HG03439 (cell line): ENCODE measurements around the gene PAXX.

ENCODE experiments used
- ATAC-seq: cut with Tn5 transposase; IDR thresholded peaks from one replicate; pipeline ENCODE4 v1.9.1; 2021; ENCODE audit warnings: mild to moderate bottlenecking, moderate library complexity; ENCODE audit not compliant: unreplicated experiment

Gene PAXX

DNA sequence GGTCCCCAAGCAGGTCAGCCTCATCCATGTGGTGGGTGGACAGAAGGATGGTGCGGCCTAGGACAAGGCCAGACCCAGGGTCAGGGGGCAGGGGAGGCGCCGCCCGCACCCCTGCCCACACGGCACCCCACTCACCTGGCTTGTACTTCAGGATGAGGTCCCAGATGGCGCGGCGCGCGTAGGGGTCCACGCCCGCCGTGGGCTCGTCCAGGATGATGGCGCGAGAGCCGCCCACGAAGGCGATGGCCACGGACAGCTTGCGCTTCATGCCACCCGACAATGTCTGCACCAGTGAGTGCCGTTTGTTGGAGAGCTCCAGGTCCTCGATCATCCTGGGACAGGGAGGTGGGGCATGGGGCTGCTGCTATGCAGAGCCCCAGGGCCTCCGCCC is 23.3 kb downstream of the PAXX start:
- no peak for ATAC-seq

DNA sequence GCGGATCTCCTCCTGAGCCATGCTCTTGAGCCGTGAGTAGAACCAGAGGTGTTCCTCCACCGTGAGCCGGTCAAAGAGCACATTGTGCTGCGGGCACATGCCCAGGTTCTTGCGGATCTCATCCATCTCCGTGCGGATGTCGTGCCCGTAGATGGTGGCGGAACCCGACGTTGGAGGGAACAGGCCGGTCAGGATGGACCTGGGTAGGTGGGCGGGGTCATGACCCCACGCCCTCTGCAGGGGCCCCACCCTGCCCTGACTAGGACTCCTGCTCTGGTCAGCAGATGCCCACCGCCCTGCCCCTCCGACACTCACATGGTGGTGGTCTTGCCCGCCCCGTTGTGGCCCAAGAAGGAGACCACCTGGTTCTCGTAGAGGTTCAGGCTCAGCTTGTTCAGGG is 23.8 kb downstream of the PAXX start:
- ATAC-seq, result no peak

DNA sequence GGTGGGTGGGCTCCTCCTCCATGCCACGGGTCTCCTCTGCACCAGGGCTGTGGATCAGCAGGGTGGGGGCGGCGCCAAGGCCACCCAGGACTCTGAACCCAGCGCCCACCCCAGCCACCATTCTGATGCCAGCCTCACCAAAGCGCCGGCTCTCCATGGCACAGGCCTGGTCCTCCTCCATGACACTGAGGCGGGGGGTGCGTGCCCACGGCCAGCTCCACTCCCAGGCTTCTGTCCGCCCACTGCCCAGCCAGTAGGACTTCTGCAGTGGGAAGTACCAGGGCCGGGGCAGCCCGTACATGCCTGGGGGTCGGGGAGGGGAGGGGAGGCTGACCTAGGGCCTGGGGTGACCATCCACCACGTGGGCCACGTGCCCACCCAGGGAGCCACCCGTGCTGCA is 24.2 kb downstream of the PAXX start:
- no peak for ATAC-seq

DNA sequence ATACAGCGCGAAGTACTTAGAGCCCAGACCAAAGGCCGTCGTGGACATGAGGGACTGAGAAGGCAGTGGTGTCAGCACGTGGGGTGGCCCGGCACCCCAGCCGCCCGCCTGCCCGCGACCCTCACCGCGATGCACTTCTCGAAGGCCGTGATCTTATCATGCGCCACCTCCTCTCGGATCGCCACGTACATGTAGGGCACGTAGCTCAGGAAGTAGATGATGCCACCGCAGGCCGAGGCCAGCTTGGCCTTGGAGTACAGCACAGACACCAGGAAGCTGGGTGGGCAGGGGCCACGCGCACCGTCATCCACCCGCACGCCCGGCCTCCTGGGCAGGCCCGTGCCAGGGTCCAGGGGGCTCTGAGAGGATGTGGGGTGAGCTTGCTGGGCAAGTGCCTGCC is 24.8 kb downstream of the PAXX start:
- no peak for ATAC-seq

DNA sequence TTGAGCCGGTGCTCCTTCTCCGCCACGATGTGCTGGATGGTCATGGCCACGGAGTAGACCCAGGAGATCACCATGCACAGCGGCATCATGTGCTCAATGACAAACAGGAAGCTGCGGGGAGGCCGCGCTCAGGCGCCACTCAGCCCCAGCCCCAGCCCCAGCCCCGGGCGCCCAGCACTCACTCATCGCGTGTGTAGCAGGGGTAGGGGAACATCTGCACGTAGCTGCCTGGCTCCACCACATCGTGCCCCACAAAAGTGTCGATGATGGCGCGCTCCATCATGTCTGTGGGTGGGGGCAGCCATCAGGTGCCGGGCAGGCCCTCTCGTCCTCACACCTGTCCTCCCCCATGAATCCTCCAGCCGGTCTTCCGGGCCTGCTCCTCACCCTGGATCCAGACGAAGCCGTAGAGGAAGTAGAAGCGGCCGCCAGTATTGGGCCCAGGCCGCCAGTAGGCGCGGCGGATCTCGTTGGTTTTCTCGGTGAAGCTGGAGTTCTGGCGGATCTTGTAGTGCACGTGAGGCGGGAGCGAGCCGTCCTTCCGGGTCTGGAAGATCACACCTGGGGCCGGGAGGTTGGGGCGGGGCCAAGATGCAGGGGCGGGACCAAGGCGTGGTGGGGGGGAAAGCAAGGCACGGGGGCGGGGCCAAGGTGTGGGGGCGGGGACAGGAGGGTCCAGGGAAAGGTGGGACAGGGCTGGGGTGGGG is 25.7 kb downstream of the PAXX start:
- no peak for ATAC-seq

DNA sequence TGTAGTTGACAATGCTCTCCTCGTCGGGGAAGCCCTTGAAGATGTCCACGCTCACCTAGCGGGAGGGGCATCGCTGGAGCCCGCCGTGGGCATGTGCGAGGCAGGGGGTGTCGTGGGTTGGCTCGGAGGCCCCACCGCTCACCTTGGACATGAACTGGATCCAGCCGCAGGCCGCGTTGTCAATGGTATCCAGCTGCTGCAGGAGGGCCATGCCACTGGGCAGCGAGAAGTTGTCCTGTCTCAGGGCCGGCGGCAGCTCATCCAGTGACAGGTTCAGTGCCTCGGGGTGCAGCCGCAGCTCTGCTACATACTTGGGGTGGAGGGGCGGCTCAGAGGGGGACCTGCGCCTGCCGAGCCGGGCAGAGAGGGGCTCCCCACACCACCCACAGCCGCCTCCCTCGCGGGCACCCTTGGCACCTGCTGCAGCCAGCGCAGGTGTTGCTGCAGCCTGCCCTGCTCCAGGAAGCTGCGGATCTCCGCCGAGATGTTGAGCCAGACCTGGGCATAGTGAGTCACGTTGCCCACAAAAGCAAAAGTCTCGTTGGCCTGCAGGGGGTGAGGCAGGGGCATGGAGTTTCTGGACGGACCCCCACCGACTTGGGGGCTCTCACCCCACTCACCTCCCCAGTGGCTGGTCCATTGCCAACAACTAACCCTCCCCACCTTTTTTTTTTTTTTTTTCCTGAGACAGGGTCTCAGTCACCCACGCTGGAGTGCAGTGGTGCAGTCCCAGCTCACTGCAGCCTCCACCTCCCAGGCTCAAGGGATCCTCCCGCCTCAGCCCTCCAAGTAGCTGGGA is 26.7 kb downstream of the PAXX start:
- no peak for ATAC-seq

DNA sequence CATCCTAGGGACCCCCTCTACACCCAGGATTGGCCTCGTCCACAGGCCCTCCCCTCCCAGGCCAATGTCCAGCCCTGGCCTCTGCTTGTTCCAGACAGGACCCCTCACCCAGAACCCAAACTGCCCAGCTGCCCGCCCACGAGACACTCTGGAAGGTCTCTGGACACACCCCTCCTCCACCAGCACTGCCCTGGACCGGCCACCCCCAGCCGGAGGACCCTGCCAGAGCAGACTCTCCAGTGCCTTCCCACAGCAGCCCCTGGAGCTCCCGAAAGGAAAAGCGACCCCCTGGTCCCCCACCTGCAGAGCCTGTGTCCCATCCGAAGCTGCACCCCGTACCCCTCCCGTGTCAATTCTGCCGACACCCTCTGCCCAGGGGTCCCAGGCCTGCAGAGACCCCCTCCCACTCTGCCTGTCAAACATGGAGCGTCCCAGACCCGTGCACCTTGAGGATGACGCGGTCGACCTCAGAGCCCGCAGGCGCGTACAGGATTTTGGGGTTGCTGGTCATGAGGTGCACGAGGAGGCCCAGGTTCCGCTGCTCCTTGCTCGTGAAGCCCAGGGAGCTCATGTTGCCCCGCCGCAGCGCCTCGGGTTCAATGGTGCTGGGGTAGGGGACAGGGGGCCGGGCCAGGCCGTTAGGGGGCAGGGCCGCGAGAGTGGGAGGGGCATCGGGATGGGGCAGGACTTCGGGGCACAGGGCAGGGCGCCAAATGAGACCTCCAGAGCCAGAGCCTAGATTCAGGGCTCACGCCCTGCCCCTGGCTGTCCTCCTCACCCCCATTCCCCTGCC is 27.9 kb downstream of the PAXX start:
- no peak for ATAC-seq

DNA sequence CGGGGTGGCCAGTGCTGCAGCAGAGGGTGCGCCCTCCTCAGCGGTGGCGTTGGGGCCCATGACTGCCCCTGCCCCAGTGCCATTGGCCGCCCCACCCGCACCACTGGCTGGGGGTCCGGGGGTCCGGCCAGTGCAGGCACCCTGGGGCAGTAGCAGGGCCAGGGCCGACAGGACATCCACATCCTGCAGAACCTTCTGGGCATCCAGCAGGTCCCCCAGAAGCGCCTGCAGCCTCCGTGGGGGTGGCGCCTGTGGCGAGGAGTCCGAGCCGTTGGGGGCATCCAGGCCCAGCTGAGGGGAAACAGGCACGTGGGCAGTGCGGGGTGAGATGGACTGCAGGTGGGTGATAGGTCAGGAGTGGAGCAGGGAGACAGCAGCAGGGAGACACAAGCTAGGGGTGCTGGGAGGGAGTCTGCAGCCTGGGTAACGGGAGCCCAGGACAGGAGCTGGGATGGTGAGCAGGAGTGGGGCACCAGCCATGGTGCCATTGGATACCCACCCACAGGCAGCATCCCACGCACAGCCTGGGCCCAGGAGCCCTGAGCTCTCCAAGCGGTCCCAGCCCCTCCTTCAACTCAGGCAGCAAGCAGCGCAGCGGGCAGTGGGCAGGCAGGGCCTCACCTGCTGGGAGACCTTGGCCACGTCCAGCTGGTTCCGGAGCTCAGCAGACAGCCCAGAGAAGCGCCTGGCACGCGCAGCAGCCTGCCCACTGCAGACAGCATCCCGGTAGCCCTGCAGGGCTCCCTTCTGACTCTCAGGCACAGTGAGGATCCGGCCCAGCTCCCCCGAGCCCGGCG is 28.7 kb downstream of the PAXX start:
- no peak for ATAC-seq

DNA sequence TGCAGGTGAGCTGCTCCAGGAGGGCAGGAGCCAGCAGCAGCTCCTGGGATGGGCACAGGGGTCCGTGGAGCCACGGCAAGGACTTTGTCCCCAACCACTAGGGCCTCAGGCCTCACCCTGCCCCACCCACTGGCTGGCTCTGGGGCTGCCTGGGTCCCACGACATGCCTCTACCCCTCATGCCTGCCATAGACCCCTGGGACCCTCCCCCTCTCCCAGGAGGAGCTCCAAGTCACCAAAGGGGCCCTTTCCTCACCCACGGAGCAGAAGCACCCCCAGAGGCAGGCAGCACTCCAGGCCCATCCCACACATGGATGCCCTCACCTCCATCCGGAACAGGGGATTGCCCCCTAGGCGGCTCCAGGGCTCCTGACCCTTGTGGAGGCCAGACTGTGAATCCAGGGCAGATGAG is 29.4 kb downstream of the PAXX start:
- ATAC-seq, result no peak

DNA sequence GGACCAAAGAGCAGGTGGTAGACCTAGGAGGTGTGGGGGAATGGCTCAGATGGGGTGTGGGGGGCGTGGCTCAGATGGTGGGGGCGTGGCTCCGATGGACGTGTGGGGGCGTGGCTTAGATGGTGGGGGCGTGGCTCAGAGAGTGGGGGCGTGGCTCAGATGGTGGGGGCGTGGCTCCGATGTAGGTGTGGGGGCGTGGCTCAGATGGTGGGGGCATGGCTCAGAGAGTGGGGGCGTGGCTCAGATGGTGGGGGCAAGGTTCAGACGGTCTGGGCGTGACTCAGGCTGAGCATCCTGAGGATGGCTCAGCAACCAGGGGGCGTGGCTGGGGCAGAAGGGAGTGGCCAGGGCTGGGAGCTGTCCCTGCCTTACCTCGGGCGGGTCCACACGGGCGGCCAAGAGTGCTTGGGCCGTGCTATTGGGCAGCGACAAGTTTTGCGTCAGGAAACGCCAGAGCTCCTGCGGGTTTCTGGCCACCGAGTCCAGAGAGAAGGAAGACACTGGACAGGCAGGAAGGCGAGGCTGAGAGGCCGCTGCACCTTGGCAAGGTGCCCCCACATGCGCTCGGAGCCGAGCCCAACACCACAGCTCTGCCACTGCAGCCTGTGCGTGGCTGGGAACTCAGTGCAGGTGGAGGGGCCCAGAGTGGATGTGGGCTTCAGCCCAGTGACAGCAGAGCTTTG is 29.9 kb downstream of the PAXX start:
- ATAC-seq, result no peak

DNA sequence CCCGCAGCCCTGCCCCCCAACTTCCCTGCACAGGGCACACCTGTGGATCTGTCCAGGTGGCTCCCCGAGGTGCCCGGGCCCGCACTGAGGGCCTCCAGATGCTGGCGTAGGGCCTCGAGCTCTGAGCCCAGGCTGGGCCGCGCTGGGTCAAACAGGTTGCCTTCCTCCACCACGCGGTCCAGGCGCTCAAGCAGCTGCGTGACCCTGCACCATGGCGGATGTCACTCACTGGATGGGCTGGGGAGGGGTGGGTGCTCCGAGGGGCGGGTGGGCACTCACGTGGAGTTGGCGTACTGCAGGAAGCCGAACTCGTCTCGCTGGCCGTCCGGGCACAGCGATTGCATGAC is 30.4 kb downstream of the PAXX start:
- ATAC-seq, result no peak

DNA sequence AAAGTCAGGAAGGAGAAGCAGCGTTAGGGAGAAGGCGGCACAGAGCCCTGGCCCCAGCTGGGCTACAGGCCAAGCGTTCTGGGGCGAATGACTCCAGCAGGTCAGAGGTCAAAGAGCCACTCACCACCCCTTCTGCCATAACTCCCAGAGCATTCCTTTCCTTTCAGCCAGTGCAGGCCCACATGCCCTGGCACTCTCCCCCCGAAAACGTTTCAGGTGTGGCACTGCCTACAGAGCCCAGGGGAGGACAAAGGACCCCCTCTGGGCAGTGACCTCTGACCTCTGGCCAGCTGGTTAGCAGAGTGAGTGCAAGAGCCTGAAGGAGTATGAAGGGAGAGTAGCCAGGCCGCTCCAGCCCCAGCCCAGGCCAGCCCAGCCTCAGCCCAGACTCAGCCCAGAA is 30.9 kb downstream of the PAXX start:
- no peak for ATAC-seq

DNA sequence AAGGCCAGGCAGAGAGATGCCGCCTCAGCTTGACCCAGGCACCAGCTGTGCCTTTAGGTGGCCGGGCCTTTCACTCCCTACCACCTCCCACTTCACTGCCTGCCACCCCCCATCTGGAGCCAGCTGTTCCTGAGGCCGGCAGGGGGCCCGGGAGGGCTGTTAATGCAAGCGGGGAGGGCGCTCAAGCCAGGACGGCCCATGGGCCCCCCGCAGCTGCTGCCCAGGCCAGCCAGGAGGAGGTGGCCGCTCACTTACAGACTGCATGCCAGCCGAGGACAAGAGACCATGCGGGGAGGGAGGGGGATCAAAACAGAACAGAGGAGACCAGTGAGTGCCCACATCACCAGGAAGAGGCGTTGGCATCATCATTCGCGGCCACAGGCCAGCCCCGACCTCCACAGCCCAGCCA is 31.4 kb downstream of the PAXX start:
- no peak for ATAC-seq

DNA sequence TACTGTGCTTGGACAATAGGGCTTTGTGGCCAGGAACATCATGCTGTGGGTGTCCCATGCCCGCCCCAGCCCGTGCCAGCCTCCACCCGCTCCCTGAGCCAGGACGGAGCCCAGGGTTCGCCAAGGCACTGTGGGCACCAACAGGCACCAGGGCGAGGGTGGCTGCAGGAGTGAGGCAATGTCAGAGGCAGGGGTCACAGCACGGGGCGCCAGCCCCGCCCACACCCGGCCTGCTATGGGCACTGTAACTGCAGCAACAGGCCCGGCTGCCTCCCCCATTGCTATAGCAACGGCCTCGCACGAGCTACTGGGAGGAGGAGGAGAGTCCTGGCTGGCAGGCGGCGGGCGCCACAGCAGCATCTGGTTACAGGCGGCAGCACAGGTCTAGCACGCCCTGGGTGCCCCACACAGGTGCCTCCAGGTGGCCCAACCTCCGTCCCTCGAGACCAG is 33.3 kb downstream of the PAXX start:
- no peak for ATAC-seq

DNA sequence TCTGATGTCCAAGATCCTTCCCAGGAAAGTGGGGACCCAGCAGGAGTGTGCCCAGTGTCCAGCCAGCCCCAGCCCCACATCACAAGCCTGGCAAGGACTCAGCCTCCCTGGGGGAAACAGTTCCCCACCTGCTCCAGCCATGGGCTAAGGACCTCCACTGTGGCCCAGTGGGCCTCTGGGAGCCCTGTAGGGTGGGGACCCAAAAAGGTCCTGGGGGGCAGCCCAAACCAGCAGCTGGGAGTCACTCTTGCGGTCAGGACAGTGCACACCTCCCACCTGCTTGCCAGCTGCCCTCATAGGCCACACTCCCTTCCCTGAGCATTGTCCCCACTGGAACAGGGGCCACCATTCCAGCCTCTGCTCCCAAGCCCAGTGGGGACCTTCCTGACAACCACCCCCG is 34.2 kb downstream of the PAXX start:
- ATAC-seq, result no peak

DNA sequence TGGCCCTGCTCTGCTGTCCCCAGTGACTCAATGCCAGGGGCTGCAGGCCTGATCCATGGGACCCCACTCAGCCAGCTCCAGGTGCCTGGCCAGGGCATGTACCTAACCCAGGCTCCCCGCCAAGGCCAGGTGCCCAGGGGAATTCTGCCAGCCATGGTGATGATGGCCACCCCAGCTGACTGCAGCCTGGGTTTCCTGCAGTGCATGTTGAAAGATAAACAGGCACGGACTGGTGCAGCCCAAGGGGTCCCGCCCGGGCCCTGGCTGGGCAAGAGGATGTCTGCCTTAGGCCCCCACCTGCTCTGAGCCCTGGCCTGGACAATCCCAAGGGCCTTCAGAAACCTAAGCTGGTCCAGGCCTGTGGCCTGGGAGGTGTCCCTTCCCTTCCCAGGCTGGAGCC is 34.6 kb downstream of the PAXX start:
- ATAC-seq, result no peak

DNA sequence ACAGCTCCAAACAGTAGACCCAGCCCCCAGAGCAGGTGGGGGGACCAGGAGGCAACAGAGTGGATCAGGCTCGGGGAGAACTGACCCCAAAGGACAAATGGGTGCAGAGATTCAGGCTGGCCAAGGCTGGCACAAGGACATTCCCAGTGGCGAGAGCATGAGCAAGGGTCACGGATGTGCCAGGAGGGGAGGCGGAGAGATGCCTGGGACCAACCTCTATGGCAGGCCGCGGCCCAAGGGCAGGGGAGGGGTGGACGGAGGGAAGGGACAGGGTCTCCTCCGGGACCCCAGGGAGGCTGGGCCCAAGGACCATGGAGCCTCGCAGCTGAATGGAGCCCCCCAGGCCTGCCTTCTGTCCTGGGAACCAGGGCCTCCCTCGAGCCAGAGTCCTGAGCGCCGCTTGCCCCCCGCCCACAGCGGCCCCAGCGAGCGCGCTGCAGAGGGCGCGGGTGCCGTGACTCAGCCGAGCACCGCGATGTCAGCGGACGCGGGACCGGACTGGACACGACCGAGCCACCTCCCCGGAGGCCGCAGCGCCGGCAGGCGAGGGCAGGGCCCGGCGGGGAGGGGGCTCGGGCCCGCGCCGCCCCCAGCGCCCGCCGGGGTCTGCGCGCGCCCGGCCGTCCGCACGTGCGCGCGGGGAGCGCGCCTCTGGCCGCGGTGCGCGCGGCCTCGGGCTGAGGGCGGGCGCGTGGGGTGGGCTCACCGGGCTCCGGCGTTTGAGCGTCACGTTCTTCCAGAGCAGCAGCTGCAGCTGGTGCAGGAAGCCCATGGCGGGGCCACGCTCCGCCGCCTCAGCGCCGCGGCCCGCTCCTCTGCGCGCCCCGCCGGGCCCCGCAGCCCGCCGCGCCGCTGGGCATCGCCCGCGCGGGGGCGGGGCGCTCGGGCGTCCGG is 35.4 kb downstream of the PAXX start, which contains the start of gene ABCA2:
Gene ABCA2 (minus strand): TSS at position 869 of the 894 bp plus-strand sequence. CDS start 97 bp downstream, at position 772.
- ATAC-seq, result no peak

DNA sequence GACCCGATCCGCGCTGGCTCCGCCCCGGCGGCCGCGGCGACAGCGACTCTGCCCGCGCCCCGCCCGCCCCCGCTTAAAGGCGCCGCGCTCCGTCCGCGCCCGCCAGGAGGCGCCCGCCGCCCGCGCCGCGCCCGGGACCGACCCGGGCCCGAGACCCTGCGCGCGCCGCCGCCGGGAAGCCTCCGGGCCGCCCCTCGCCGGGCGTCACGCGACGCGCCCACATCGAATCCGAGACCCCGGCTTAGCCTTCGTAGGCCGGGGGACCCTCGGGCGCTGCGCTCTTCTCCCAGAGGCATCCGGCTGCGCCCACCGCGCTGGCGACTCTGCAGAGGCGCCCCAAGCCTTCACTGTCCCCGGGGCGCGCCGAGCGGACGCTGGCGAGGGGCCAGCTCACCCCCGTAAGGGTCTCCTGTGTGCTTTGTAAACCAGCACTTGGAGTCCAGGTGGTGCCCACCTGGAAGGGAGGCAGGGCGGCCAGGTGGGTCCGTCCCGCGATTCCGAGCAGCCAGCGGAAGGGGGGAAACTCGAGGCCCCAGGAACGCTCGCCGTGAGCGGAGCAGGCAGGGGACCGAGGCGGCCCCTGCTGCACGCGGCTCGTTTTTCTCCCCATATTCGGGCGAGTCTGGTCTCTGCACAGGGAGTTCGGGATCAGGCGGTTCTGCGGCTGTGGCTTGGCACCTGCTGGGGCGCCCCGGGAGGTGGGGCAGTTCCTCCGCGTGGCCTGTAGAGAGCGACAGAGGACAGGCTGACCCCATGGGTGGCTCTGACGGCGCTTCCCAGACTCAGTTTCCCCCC is 36.2 kb downstream of the PAXX start:
- ATAC-seq, result peak; percentile 33
